Urinary bladder (tissue), 4 donors: ENCODE measurements around the gene DOCK11. TPM values are rescaled to one million over a fixed set of nuclear protein-coding genes. Genes with fewer than 3 reads are reported as not detected.

ENCODE experiments used
- DNase-seq: peaks from one replicate; pipeline ENCODE4 v3.0.0-alpha.2; 2015; ENCODE audit errors: extremely low spot score
- H3K27ac ChIP-seq: one replicate; pipeline ENCODE4 v1.5.1; 2013; ENCODE audit warnings: low read depth, mild to moderate bottlenecking, moderate library complexity
- H3K36me3 ChIP-seq: one replicate; pipeline ENCODE4 v1.6.1; 2013; ENCODE audit warnings: mild to moderate bottlenecking, moderate library complexity; ENCODE audit not compliant: insufficient read depth
- H3K4me1 ChIP-seq: one replicate; pipeline ENCODE4 v1.6.1; 2013; ENCODE audit warnings: mild to moderate bottlenecking, moderate library complexity; ENCODE audit not compliant: insufficient read depth
- H3K4me3 ChIP-seq: one replicate; pipeline ENCODE4 v1.5.1; 2013; ENCODE audit warnings: low read depth, low read length
- WGBS: extraction: QIAGEN DNeasy Blood & Tissue Kit; methylation state at CpG from one replicate; pipeline ENCODE4 v1.1.7; 2013; 5-methylcytosine and 5-hydroxymethylcytosine counted together
- polyA plus RNA-seq: library from polyadenylated mRNA; stranded (reverse); fragments of 200-250 nt; gene quantifications from one replicate; pipeline ENCODE4 v1.2.3, GENCODE V29; 2013
- total RNA-seq: library from RNA; depleted of rRNA; stranded (reverse); fragments of >200 nt; gene quantifications from one replicate; pipeline ENCODE4 v1.2.3, GENCODE V29; 2014
- donor health status: healthy with polysubstance abuse.
- donor health status: healthy.

Gene DOCK11
- total and polyA plus RNA-seq, 2 donors = 15.3 to 50.4 TPM

DNA sequence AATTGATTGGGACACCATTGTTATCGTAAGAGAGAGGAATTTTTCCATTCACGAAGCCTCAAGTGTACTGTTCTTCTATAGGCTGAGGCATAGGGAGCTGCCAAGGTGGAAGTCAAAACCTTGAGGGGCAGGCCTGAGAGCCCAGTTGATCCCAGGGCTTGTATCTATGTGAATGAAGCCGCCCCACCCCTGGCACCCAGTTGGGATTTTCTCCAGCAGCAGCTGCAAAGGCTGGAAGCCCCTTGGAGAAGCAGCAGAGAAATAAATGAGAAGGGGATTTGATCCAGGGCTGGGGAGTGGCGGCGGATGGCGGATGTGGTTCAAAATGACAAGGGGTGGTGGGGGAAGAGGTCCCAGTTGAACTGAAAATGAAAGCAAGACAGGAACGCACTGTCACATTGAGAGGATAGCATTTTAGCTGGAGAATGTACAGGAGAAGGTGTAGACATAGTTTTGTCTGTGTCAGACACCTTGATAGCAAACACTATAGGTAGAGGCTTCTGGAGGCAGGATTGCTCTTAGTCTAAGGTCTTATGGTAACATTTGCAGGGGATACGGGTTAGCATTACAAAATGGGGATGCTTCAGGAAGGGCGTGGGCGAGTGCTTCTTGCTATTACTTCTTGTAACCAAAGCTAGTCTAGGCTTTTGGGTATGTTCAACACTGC, 32.6 kb downstream of the DOCK11 start:
- no peak for DNase-seq
- 89% methylated on average over 10 of the region's 10 CpGs for WGBS
- no peaks in the 10 kb centered on the region for H3K36me3 ChIP-seq
- no peak overlapping the region for H3K4me3 ChIP-seq
- no peak overlapping the region for H3K27ac ChIP-seq
- no peaks in the 10 kb centered on the region for H3K4me1 ChIP-seq

DNA sequence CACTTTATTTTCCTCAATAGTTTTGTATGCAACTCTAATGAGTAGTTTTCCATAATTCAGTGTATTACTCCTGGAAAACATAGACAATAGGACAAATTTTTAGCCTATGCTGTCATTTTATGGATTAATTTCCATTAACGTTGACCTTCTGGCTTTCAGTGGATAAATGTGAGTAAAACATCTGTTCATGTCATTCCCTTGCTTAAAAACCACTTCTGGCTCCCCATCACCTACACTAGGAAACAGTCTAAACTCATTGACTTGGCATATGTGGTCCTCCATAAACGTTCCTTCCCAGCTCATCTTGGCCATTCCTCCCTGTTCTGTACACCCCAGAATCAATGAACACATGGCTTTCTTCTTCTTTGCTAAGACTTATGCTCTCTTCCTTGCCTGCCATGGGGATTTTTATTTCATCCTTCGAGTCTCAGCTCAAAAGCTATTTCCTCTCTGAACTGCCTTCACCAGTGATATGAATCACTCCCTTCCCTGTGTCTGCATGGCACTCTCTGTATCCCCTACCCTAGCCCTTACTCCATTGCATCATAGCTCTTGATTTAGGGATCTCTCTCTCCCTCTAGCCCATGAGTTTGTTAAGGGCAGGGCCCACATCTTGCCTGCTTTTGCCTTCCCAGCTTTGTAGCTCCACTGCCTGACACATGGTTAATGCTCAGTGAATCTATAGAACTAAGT, 34.8 kb downstream of the DOCK11 start:
- Histone ChIP-seq H3K4me3 (no peak overlapping the region), H3K36me3 (no peaks in the 10 kb centered on the region), H3K4me1 (no peaks in the 10 kb centered on the region), H3K27ac (no peak overlapping the region)
- WGBS = 50% methylated on average over 3 of the region's 3 CpGs
- no peak for DNase-seq

DNA sequence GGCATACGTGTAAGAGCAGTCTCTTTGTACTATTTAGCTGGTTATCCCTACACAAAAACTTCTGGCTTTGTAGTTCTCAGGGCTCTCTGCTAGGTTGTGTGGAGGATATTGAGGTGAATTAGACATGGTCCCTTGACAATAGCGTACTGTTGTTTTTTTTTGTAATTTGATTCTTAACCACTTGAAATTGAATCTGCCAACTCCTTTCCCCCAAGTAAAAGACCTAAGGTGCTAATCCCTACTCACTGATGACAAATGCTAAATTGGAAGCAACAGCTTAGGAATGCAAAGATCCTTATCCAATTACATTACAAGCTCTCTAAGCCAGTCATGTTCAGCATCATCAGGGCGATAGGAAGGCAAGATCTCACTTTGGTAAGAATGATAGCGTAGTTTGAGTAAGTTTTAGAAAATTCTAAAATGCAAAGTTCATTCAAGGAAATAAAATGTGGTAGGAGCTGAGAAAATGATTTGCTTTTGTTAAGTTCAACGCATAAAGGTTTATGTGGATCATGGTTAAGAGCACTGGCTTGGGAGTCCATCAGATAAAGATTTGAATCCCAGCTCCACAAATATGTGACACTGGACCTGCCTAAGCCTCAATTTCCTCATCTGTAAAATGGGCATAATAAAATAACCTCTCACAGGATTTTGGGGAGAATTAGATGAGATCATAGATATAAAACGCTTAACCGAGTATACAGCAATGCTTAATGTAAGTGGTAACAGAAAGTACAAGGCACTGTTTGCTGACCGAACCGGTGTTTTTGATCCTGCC, 39.3 kb downstream of the DOCK11 start:
- no peak overlapping the region for H3K4me3 ChIP-seq
- H3K36me3 ChIP-seq = no peaks in the 10 kb centered on the region
- DNase-seq = no peak
- 92% methylated on average over 9 of the region's 9 CpGs for WGBS
- H3K27ac ChIP-seq = no peak overlapping the region
- H3K4me1 ChIP-seq = no peaks in the 10 kb centered on the region

DNA sequence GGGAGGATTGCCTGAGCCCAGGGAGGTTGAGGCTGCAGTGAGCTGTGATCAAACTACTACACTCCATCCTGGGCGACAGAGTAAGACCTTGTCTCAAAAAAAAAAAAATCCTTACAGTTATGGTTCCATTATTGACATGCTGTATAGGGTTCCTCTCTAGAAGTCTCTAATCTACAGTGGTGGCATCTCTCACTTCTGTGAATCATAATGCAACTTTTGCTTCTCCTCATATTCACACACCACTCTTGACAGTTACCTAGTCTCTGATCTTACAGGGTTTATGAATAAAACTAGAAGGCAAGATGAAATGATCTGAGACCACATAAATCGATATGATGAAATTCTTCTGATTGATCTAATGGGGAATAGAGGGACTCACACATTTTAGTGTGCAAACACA, 40.6 kb downstream of the DOCK11 start:
- DNase-seq = no peak
- Histone ChIP-seq H3K4me1 (no peaks in the 10 kb centered on the region), H3K4me3 (no peak overlapping the region), H3K36me3 (no peaks in the 10 kb centered on the region), H3K27ac (no peak overlapping the region)
- WGBS = 96% methylated on average over 2 of the region's 2 CpGs

DNA sequence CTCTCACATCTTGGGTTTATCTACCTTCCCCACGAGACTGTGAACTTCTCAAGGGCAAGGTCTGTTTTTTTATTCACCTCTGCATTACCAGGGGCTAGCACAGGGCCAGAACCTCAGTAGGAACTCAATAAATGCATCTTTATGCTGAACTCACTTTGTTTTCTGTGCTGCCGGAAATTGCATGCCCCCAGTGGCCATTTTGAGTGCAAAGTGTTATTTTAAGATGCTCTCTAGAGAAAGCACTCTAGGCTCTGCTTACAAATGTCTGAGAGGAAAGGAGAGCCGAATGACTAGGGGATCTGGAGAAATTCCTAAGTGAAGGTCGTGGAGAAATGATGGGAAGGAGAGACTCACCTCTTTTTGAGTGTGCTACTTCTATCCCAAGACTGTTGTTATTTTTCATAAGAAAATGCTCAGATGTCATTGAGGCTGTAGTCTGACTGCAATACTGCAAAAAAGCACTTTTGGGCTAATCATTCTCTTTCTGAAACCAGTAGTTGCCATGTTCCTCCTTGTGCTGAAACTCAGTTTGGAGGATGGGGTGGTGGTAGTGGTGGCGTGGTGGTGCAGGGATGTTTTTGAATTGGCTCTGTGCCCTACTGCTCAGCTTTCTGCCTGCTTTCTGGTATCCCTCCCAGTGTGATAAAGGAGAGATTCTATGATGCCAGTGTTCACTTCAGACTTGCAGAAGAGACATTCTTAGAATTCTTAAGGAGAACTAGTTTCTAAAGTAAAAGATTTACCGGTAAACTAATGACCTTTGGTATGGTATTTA, 41.3 kb downstream of the DOCK11 start:
- H3K36me3 ChIP-seq = no peaks in the 10 kb centered on the region
- no peak overlapping the region for H3K4me3 ChIP-seq
- no peak for DNase-seq
- H3K27ac ChIP-seq = no peak overlapping the region
- 21% methylated on average over 6 of the region's 6 CpGs for WGBS
- no peaks in the 10 kb centered on the region for H3K4me1 ChIP-seq

DNA sequence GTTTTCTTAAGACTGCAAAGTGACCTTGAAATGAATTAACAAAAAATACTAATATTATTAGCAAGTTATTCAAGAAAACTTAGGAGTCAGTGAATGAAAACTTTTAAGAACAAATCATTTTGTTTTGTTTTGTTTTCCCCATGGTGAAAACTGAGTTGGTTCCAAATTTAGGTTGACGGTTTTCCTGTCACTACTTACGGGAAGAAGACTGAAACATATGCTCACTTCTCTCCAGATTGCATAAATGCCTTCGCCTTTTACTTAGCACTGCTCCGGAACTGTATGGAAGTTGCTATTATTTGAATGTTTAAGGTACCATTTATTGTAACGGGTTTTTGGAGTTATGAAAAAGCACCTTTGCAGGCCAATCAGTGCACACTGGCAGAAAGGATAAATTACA, 42.8 kb downstream of the DOCK11 start:
- Histone ChIP-seq H3K27ac (no peak overlapping the region), H3K36me3 (no peaks in the 10 kb centered on the region), H3K4me1 (no peaks in the 10 kb centered on the region), H3K4me3 (no peak overlapping the region)
- DNase-seq = no peak
- WGBS = 82% methylated on average over 5 of the region's 5 CpGs

DNA sequence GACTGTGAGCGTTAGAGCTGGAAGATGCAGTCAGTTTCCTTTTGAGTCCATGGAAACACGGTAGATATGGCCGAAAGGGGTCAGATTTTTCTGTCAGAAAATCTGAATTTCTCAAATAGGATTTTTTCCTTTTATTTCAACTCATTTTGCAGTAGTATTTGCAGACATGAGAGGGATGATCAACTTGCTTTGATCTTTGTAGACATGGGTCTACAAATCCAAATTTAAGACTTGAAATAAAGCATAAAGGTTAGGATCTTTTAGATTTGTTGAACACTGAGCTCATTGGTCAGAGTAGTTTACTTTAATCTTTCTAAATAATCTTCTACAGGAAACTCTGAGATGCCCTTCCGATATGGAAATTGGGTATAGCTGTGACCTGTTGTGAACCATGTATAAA, 44.7 kb downstream of the DOCK11 start:
- DNase-seq = no peak
- Histone ChIP-seq H3K36me3 (no peaks in the 10 kb centered on the region), H3K4me1 (no peaks in the 10 kb centered on the region), H3K4me3 (no peak overlapping the region), H3K27ac (no peak overlapping the region)
- 81% methylated on average over 4 of the region's 4 CpGs for WGBS

DNA sequence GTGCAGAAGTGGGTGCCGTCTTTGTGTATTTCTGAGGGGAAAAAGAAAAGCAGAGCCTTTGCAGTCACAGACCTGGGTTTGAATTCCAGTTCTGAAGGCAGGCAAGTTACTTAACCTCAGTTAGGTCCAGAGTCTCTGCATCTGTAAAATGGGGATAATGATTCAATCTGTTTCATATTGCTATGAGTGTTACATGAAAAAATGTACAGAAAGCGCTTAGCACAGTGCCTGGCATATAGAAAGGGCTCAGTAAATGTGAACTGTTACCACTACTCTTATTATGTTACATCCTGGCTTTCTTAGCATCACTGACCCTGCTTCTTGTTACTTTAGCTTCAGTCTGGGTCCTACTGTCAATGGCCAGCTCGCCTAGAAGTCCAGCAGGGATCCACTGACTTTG, 45.9 kb downstream of the DOCK11 start:
- no peak for DNase-seq
- Histone ChIP-seq H3K4me1 (no peaks in the 10 kb centered on the region), H3K27ac (no peak overlapping the region), H3K36me3 (no peaks in the 10 kb centered on the region), H3K4me3 (no peak overlapping the region)
- 95% methylated on average over 3 of the region's 3 CpGs for WGBS

DNA sequence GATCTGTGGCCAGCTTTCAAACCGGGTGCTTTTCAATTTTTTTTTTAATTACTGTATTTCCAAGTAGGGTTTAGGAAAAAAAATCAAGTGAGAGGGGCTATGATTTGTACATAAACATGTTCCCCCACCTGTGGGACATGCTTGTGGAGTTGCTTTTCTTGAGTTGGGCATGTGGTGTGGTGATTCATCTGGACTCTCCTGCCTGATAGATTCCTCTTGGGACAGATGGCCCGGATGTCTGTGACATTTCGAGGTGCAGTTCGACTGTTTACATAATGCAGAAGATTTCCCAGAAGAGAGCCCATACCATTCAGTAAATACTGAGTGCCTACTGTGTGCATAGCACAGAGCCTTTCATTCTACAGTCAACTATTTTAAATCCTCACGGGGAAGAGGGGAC, 49.9 kb downstream of the DOCK11 start:
- no peak for DNase-seq
- Histone ChIP-seq H3K36me3 (no peaks in the 10 kb centered on the region), H3K4me3 (no peak overlapping the region), H3K4me1 (no peaks in the 10 kb centered on the region), H3K27ac (no peak overlapping the region)
- 72% methylated on average over 5 of the region's 5 CpGs for WGBS

DNA sequence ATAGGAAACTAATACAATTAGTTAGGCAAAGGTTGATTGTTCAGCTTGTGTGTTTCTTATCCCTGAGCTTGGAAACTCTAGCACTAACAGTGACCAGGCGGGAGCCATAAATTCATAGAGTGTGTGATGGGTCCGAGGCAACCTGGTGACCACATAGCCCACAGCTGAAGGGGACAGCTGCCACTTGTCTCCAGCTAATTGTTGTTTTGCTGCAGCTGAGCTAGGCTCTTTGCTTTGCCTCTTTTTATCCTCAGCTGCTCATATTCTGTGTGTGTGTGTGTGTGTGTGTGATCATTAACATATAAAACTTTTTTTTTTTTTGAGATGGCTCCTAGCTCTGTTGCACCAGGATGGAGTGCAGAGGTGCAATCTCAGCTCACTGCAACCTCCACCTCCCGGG, 53.2 kb downstream of the DOCK11 start:
- no peak overlapping the region for H3K4me3 ChIP-seq
- no peak for DNase-seq
- WGBS = 78% methylated on average over 3 of the region's 3 CpGs
- no peaks in the 10 kb centered on the region for H3K4me1 ChIP-seq
- H3K27ac ChIP-seq = no peak overlapping the region
- H3K36me3 ChIP-seq = no peaks in the 10 kb centered on the region

DNA sequence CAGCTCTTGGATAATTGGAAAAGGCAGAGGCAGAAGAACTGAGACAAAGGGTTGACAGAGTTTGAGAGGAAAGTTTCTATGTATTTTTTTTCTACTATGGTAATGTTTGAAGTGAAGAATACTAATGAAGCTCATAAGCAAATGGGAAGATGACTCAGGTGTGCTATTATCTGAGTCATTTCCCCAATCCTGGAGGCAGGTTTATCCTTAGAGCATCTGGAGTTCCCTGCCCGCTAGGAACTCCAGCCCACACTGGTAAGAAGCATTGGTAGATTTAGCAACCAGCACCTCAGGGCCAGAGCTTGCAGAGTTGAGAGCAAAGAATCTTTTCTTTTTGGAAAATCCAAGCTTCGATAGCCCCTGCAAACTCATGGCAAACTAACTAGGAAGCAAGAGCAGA, 55.2 kb downstream of the DOCK11 start:
- DNase-seq = no peak
- Histone ChIP-seq H3K36me3 (no peaks in the 10 kb centered on the region), H3K4me3 (no peak overlapping the region), H3K4me1 (no peaks in the 10 kb centered on the region), H3K27ac (no peak overlapping the region)
- 95% methylated on average over 2 of the region's 2 CpGs for WGBS

DNA sequence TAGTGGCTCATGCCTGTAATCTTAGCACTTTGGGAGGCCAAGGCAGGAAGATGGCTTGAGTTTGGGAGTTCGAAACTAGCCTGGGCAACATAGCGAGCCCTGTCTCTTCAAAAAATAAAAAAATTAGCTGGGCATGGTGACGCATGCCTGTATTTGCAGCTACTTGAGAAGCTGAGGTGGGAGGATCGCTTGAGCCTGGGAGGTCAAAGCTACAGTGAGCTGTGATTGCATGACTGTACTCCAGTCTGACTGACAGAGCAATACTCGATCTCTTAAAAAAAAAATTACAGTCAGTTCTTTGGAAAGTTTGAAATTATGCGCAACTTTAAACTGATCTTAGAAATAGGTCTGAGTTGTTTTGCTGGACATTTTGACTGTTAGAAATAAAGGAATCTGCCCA, 55.8 kb downstream of the DOCK11 start:
- no peaks in the 10 kb centered on the region for H3K4me1 ChIP-seq
- no peak overlapping the region for H3K4me3 ChIP-seq
- 98% methylated on average over 6 of the region's 6 CpGs for WGBS

DNA sequence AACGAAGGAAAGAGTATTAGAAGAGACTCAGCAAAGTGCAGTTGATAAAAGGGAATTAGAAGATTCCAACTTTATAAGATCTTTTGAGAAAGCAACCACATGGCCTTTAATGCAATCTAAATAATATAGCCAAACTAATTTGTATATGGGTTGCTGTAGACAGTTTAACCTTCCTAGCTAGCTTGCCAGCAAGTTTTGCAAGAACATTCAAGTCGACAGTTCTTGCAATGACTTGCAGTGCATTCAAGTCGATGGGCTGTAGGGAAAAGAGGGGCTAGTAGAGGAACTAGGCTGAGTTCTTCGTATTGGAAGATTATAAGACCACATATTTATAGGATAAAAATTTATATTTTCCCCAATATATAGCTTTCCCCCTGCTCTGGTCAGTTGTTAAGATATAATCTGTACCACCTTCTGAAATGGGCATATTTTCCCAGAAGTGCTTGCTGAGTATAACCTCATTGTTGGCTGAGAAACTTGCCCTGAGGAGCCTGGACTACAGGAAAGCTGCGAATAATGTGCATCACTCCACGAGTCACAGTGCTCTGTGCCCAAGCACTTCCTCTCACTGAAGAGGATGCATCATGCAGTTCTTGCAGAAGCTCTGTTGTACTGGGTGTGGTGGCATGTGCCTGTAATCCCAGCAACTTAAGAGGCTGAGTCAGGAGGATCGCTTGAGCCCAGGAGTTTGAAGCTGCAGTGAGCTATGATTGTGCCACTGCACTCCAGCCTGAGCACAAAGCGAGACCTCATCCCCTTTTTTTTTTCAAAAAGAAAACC, 56.7 kb downstream of the DOCK11 start:
- DNase-seq = no peak
- 68% methylated on average over 8 of the region's 8 CpGs for WGBS
- Histone ChIP-seq H3K36me3 (no peaks in the 10 kb centered on the region), H3K4me3 (no peak overlapping the region), H3K4me1 (no peaks in the 10 kb centered on the region), H3K27ac (no peak overlapping the region)

More for the DNA sequence above, 55.8 kb downstream of the DOCK11 start:
- no peak overlapping the region for H3K27ac ChIP-seq
- DNase-seq = no peak
- H3K36me3 ChIP-seq = no peaks in the 10 kb centered on the region
